Vagina (tissue), 2 donors: ENCODE data around the gene LDLRAD4.

ENCODE experiments used
- POLR2A ChIP-seq, 2 donors: fragments of 450-650 bp; IDR thresholded peaks; one replicate each; pipeline ENCODE4 v1.6.1; 2017; ENCODE audit warnings: antibody characterized with exemption in 2 of 2, mild to moderate bottlenecking in 2 of 2, moderate library complexity in 2 of 2
- POLR2AphosphoS5 ChIP-seq, 2 donors: sonication (generic); formaldehyde crosslinking; IDR thresholded peaks; one replicate each; pipeline ENCODE4 v1.9.0; 2017; ENCODE audit warnings: antibody characterized with exemption in 2 of 2, mild to moderate bottlenecking in 2 of 2, low read depth in 1 of 2; ENCODE audit not compliant: insufficient read depth in 1 of 2
- TF ChIP-seq, protein P1 (sequence below), 3 experiments: fragments of 450-650 bp in 2 of 3; fragments of 200-600 bp in 1 of 3; sonication (generic) in 1 of 3; IDR thresholded peaks; one replicate each; pipeline ENCODE4 v1.5.1; 2017 to 2019; ENCODE audit warnings: antibody characterized with exemption in 3 of 3, mild to moderate bottlenecking in 2 of 3, moderate library complexity in 2 of 3

DNA sequence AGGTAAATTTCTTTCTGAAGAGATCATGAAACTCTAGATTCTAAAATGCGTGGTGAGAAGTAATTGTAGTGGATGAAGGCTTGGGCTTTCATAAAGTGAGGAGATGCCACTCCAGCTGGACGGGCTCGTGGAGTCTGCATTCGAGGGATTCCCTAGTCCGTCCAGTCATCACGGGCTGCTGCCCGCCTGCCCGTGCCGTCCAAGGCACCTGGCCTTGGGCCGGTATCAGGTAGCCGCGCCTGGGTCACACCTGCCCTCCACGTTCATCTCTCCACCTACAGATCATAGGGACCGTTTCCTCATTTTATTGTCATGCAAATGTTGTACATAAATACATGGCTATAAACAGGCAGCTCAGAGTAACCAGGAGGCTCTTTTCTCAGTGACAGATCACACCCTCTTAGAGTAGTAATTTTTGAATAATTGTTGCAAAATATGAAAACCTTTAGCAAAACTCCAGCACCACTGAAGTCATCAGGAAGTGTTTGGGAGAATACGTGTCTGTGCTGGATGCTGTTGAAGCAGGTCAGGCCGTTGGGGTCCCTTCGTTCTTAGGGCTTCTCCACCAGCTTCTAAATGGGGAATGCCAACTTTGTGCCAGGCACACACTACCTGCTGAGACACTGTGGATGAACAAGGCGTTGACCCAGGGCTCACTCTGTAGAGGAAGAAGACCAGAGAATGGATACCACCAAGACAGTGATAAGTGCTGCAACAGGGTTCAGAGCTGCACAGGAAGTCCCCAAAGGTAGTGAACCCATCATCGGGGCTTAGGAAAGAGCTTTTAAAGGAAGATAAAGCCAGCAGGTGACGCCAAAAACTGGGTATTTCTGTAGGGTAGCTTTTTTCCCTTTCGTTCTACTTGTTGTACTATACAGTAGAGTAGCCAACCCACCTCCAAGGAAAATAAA lies 395.3 kb downstream of the LDLRAD4 start:
- TF ChIP-seq, protein P1, sequence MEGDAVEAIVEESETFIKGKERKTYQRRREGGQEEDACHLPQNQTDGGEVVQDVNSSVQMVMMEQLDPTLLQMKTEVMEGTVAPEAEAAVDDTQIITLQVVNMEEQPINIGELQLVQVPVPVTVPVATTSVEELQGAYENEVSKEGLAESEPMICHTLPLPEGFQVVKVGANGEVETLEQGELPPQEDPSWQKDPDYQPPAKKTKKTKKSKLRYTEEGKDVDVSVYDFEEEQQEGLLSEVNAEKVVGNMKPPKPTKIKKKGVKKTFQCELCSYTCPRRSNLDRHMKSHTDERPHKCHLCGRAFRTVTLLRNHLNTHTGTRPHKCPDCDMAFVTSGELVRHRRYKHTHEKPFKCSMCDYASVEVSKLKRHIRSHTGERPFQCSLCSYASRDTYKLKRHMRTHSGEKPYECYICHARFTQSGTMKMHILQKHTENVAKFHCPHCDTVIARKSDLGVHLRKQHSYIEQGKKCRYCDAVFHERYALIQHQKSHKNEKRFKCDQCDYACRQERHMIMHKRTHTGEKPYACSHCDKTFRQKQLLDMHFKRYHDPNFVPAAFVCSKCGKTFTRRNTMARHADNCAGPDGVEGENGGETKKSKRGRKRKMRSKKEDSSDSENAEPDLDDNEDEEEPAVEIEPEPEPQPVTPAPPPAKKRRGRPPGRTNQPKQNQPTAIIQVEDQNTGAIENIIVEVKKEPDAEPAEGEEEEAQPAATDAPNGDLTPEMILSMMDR (IDR thresholded peaks at IDR 0.05) = no peak
- TF ChIP-seq POLR2AphosphoS5 (IDR thresholded peaks at IDR 0.05; ENCODE audit: insufficient read depth in 1 of 2, low read depth in 1 of 2) (no peak), POLR2A (IDR thresholded peaks at IDR 0.05) (no peak)
